ENCODE measurements around the gene CCL3.
A peak's percentile ranks its signal among the peaks of the same experiment; 100 is the strongest.
"Not testable (repeated sequence)": the region's sequence is repeated elsewhere in the genome, so short reads cannot be mapped to it uniquely, and the experiment has no call there.

CCL3 gene

DNA sequence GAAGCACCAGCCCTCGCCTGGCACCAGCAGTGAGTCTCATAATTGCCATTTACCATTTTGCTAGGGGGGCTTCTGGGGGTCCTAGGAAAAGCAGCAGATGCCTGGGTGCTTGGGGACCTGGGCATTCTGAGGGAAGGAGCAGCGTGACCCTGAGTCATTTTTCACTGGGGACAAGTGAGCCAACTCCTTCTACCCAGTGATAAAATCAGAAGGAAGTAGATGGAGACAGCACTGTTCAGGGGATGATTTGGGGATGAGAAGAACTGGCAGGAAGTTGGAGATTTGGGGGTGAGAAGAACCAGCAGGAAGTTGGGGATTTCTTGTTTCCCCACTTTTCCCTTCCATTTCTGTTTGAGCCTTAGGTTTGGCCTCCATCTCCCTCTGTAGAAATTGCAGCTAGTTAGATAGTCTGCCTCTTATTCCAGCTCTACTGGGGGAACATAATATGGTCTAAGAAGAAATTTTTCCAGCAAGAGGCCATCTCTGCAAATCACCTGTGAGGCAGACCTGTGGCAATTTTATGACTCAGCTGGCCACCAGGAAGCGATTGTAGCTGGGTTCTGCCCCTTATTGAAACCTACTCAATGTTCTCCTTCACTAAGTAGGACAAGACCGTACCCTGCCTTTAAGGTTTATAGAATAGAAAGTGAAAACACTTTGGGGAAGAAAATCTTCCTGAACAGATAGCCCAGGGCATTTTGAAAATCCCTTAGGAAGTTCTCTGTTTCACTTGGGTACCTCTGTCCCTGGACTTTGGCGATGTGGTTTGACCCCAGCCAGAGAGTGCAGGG lies 8.1 kb downstream of the CCL3 start:
- H3K4me1 ChIP-seq (ENCODE audit: low read depth, poor library complexity, severe bottlenecking) = peaks cover 35% of the 10 kb centered on the region
- 0 out of 2 replicates have a peak overlapping the region, but pooled peaks have one; percentile 13 for H3K4me2 ChIP-seq
- not testable (repeated sequence) for H3K4me3 ChIP-seq (IDR thresholded peaks at IDR 0.05; ENCODE audit: insufficient read depth, low read depth, low read length); H3K27me3 ChIP-seq (ENCODE audit: insufficient read depth, low read depth); H3K36me3 ChIP-seq (ENCODE audit: insufficient read depth); H3K79me2 ChIP-seq (ENCODE audit: insufficient read depth, low read depth); H4K20me1 ChIP-seq (ENCODE audit: insufficient read depth); H2AFZ ChIP-seq (ENCODE audit: low read depth); H3K27ac ChIP-seq; H3K9ac ChIP-seq

DNA sequence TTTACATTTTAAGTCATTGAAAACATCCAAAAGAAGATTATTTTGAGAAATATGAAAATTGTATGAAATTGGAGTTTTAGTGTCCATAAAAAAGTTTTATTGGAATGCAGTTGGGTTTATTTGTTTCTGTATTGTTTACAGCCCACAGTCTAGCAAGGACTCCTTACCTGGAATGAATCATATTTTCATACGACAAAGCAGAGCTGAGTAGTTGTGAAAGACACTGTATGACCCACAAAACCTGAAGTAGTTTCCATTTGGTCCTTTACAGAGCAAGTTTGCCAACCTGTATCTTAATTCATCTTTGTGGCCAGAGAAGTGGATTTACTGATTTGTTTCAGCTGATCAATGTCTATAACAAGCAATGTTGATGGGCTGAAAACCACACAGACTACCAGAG lies 15.6 kb downstream of the CCL3 start:
- H4K20me1 ChIP-seq (ENCODE audit: insufficient read depth) = no peaks in the 10 kb centered on the region
- no peaks in the 10 kb centered on the region for H3K79me2 ChIP-seq (ENCODE audit: insufficient read depth, low read depth)
- H3K9ac ChIP-seq = no peak overlapping the region
- H3K36me3 ChIP-seq (ENCODE audit: insufficient read depth) = no peaks in the 10 kb centered on the region
- H3K4me2 ChIP-seq = no peak overlapping the region
- no peaks in the 10 kb centered on the region for H3K4me1 ChIP-seq (ENCODE audit: low read depth, poor library complexity, severe bottlenecking)
- H3K27me3 ChIP-seq (ENCODE audit: insufficient read depth, low read depth) = no peaks in the 10 kb centered on the region
- no peak overlapping the region for H3K4me3 ChIP-seq (IDR thresholded peaks at IDR 0.05; ENCODE audit: insufficient read depth, low read depth, low read length)
- H2AFZ ChIP-seq (ENCODE audit: low read depth) = no peak overlapping the region
- TF ChIP-seq, protein P1, sequence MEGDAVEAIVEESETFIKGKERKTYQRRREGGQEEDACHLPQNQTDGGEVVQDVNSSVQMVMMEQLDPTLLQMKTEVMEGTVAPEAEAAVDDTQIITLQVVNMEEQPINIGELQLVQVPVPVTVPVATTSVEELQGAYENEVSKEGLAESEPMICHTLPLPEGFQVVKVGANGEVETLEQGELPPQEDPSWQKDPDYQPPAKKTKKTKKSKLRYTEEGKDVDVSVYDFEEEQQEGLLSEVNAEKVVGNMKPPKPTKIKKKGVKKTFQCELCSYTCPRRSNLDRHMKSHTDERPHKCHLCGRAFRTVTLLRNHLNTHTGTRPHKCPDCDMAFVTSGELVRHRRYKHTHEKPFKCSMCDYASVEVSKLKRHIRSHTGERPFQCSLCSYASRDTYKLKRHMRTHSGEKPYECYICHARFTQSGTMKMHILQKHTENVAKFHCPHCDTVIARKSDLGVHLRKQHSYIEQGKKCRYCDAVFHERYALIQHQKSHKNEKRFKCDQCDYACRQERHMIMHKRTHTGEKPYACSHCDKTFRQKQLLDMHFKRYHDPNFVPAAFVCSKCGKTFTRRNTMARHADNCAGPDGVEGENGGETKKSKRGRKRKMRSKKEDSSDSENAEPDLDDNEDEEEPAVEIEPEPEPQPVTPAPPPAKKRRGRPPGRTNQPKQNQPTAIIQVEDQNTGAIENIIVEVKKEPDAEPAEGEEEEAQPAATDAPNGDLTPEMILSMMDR (conservative IDR thresholded peaks at IDR 0.05; ENCODE audit: low read depth, low read length) = no peak
- H3K27ac ChIP-seq = no peak overlapping the region

DNA sequence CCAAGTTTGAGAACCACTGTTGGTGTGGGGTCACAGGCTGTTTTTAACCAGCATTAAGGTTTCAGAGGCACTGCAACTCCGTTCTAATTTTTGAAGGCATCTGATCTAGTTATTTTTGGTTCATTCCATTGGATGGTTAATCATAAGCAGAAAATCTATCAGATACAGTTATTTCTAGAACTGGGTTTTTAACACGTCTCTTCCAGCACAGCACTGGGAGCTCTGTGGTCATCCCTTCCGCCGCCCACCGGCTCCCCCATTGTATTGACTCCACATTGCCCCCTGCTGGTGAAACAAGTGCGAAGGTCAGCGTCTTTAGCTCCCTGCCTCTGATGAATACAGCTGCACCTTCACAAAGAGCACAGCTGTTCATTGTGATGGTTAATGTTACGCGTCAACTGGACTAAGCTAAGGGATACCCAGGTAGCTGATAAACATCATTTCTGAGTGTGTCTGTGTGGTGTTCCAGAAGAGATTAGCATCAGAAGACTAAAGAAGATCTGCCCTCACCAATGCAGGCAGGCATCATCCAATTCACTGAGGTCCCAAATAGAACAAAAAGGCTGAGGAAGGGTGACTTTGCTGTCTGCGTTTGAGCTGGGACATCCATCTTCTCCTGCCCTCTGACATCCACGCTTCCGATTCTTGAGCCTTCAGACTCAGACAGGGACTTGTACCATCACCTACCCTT lies 17.4 kb downstream of the CCL3 start:
- H3K4me3 ChIP-seq (IDR thresholded peaks at IDR 0.05; ENCODE audit: insufficient read depth, low read depth, low read length) = no peak overlapping the region
- H3K27ac ChIP-seq = no peak overlapping the region

DNA sequence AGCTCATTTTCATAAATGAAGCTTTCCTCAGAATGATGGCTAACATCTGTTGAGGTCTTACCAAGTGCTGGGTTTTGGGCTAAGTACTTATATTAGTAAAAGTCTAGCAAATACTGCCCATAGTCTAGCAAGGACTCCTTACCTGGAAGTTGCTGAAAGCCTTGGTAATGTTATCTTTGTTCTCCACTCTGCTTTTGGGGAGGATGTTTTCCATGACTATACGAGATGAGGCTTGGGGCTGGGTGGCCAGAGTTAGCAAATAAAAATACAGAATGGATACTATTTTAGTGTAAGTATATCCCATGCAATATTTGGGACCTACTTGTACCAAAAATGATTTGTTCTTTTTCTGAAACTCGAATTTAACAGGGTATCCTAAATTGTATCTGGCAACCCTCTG lies 18.2 kb downstream of the CCL3 start:
- Histone ChIP-seq H3K9ac (no peak overlapping the region), H3K4me2 (no peak overlapping the region), H4K20me1 (ENCODE audit: insufficient read depth) (no peaks in the 10 kb centered on the region), H3K36me3 (ENCODE audit: insufficient read depth) (no peaks in the 10 kb centered on the region), H2AFZ (ENCODE audit: low read depth) (no peak overlapping the region), H3K27me3 (ENCODE audit: insufficient read depth, low read depth) (no peaks in the 10 kb centered on the region), H3K79me2 (ENCODE audit: insufficient read depth, low read depth) (no peaks in the 10 kb centered on the region), H3K27ac (no peak overlapping the region), H3K4me3 (IDR thresholded peaks at IDR 0.05; ENCODE audit: insufficient read depth, low read depth, low read length) (no peak overlapping the region), H3K4me1 (ENCODE audit: low read depth, poor library complexity, severe bottlenecking) (no peaks in the 10 kb centered on the region)
- TF ChIP-seq, protein P1 (conservative IDR thresholded peaks at IDR 0.05; ENCODE audit: low read depth, low read length) = no peak

More for the DNA sequence above, 17.4 kb downstream of the CCL3 start:
- H3K79me2 ChIP-seq (ENCODE audit: insufficient read depth, low read depth) = no peaks in the 10 kb centered on the region
- H3K4me1 ChIP-seq (ENCODE audit: low read depth, poor library complexity, severe bottlenecking) = no peaks in the 10 kb centered on the region
- H3K36me3 ChIP-seq (ENCODE audit: insufficient read depth) = no peaks in the 10 kb centered on the region
- H2AFZ ChIP-seq (ENCODE audit: low read depth) = no peak overlapping the region
- no peak overlapping the region for H3K9ac ChIP-seq
- H3K4me2 ChIP-seq = no peak overlapping the region
- TF ChIP-seq, protein P1 (conservative IDR thresholded peaks at IDR 0.05; ENCODE audit: low read depth, low read length) = peak; percentile 58
- no peaks in the 10 kb centered on the region for H4K20me1 ChIP-seq (ENCODE audit: insufficient read depth)
- no peaks in the 10 kb centered on the region for H3K27me3 ChIP-seq (ENCODE audit: insufficient read depth, low read depth)

DNA sequence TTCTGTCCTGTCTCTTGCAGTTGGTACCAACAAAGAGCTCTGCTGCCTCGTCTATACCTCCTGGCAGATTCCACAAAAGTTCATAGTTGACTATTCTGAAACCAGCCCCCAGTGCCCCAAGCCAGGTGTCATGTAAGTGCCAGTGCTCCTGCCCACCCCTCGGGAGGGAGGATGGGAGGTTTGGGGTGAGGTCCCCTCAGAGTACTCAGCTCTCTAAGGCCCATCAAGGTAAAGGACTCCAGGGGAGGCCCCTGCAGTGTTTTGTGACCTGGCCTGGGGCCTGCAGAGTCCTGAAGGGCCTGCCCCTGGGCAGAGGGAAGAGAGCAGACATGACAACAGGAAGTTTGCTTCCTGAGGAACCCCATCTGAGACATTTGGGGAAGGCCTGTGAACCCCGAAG lies 19.5 kb downstream of the CCL3 start:
- no peaks in the 10 kb centered on the region for H3K4me1 ChIP-seq (ENCODE audit: low read depth, poor library complexity, severe bottlenecking)
- no peak overlapping the region for H3K27ac ChIP-seq
- H3K36me3 ChIP-seq (ENCODE audit: insufficient read depth) = no peaks in the 10 kb centered on the region
- H4K20me1 ChIP-seq (ENCODE audit: insufficient read depth) = no peaks in the 10 kb centered on the region
- TF ChIP-seq, protein P1 (conservative IDR thresholded peaks at IDR 0.05; ENCODE audit: low read depth, low read length) = no peak
- H3K27me3 ChIP-seq (ENCODE audit: insufficient read depth, low read depth) = no peaks in the 10 kb centered on the region
- H3K4me2 ChIP-seq = no peak overlapping the region
- H3K79me2 ChIP-seq (ENCODE audit: insufficient read depth, low read depth) = no peaks in the 10 kb centered on the region
- H2AFZ ChIP-seq (ENCODE audit: low read depth) = no peak overlapping the region
- no peak overlapping the region for H3K4me3 ChIP-seq (IDR thresholded peaks at IDR 0.05; ENCODE audit: insufficient read depth, low read depth, low read length)
- H3K9ac ChIP-seq = no peak overlapping the region

Data from KMS-11 (cell line).